ENCODE results near the gene DQX1. TPM values are rescaled to one million over a fixed set of nuclear protein-coding genes. Genes with fewer than 3 reads are reported as not detected.

Gene DQX1
- polyA plus RNA-seq, 1 donor (not counting 4 experiments of a cell fraction or from before 2014, with no cell fraction given): 5.9 TPM

DNA sequence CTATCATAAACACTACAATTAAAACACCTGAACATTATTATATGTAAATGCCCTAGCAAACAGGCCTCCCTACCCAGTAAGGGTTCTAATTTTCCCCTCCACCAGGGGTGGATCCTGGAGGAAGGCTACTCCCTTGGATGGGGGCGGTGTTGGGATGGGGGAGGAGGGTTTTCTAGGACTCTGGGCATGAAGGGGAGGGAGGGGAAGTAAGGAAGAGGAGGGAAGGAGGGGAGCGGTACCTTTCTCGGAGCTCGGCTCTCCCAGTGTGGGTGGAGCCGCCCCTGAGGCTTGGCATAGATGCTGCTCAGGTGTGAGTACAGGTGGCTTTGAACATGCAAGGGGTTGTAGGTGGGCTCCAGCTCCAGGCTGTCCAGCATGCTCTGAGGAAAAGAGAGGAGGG lies 33.9 kb upstream of the DQX1 start:
- Histone ChIP-seq H4K20me1 (ENCODE audit: control insufficient read depth, extremely low read depth, insufficient read depth, low read length) (no peaks in the 10 kb centered on the region), H3K27ac (ENCODE audit: control insufficient read depth, insufficient read depth, low read length) (no peak overlapping the region), H3K36me3 (ENCODE audit: control insufficient read depth in 2 of 2, extremely low read depth in 1 of 2, insufficient read depth in 2 of 2, low read length in 2 of 2) (no peaks in the 10 kb centered on the region), H3K9me1 (ENCODE audit: control insufficient read depth, extremely low read depth, insufficient read depth, low read length) (no peaks in the 10 kb centered on the region), H3K27me3 (ENCODE audit: control insufficient read depth, extremely low read depth, insufficient read depth, low read length) (peaks cover 6% of the 10 kb centered on the region), H3K4me3 (ENCODE audit: control insufficient read depth in 2 of 3, extremely low read depth in 1 of 3, insufficient read depth in 2 of 3, low read depth in 1 of 3, low read length in 3 of 3) (no peak overlapping the region), H3K9ac (ENCODE audit: control insufficient read depth, extremely low read depth, insufficient read depth, low read length) (no peak overlapping the region), H3K4me2 (ENCODE audit: control insufficient read depth, extremely low read depth, insufficient read depth, low read depth, low read length) (peak overlapping the region; percentile 49), H3K79me2 (ENCODE audit: control insufficient read depth, insufficient read depth, low read length) (no peaks in the 10 kb centered on the region), H2AFZ (ENCODE audit: control insufficient read depth, low read length) (no peak overlapping the region), H3K4me1 (ENCODE audit: control insufficient read depth, extremely low read depth, insufficient read depth, low read length) (peaks cover 33% of the 10 kb centered on the region), H3K9me3 (ENCODE audit: control insufficient read depth, low read depth, low read length) (no peaks in the 10 kb centered on the region)
- DNase-seq (ENCODE audit: low read depth, low spot score): no peak
- dilution Hi-C loops (cut with MboI; ENCODE audit: extremely low pct_ligation_motif_present, low sequenced_read_pairs): no loop called here
- TF ChIP-seq, protein P1, sequence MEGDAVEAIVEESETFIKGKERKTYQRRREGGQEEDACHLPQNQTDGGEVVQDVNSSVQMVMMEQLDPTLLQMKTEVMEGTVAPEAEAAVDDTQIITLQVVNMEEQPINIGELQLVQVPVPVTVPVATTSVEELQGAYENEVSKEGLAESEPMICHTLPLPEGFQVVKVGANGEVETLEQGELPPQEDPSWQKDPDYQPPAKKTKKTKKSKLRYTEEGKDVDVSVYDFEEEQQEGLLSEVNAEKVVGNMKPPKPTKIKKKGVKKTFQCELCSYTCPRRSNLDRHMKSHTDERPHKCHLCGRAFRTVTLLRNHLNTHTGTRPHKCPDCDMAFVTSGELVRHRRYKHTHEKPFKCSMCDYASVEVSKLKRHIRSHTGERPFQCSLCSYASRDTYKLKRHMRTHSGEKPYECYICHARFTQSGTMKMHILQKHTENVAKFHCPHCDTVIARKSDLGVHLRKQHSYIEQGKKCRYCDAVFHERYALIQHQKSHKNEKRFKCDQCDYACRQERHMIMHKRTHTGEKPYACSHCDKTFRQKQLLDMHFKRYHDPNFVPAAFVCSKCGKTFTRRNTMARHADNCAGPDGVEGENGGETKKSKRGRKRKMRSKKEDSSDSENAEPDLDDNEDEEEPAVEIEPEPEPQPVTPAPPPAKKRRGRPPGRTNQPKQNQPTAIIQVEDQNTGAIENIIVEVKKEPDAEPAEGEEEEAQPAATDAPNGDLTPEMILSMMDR (optimal IDR thresholded peaks at IDR 0.05 in 1 of 3, IDR thresholded peaks at IDR 0.05 in 1 of 3, conservative IDR thresholded peaks at IDR 0.05 in 1 of 3; ENCODE audit: extremely low read depth in 1 of 3, insufficient read depth in 2 of 3, low read length in 3 of 3): no peak
- peak; percentile 34 for FAIRE-seq

DNA sequence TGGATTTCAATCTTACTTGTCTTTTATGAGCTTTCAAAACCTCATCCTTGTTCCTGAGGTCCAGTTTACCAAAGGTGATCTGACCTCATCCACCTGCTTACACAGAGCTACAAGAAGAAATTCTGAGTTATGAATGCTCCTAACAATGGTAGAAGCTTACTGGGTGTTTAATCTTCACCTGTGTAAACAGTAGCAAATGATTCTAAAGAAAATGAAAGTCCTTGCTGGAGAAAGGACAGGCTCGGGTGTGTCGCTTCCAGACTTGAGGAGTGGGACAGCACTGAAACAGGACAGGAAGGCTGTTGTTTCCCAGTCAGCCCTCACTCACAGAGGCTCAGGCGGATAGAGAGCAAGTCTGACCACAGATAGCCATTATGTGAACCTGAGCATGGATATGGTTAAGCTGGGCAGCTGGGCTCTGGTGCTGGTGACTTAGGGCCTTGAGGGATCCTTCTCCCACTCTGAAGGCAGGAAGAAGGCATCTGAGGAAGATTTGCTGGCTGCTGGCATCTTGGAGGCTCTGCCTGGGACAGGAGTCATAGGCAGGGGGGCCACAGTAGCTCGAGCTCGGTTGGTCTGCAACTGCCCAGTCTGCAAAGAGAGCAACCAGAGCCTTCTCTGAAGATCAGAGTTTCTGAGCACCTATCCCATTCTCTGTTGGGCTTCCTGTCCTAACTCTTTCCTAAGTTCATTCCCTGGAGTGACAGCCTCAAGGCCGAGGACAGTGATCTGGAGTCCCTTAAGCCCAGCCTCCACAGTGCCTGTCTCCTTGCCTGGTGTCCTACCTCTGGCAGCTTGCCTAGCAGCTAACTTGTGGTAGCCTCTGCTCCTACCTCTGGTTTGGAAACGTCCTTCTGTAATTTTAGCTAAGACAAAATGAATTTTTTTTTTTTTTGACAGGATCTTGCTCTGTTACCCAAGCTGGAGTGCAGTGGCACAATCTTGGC lies 32.5 kb upstream of the DQX1 start:
- H4K20me1 ChIP-seq (ENCODE audit: control insufficient read depth, extremely low read depth, insufficient read depth, low read length): no peaks in the 10 kb centered on the region
- H3K4me3 ChIP-seq (ENCODE audit: control insufficient read depth in 2 of 3, extremely low read depth in 1 of 3, insufficient read depth in 2 of 3, low read depth in 1 of 3, low read length in 3 of 3): no peak overlapping the region
- no peak overlapping the region for H3K27ac ChIP-seq (ENCODE audit: control insufficient read depth, insufficient read depth, low read length)
- H2AFZ ChIP-seq (ENCODE audit: control insufficient read depth, low read length): no peak overlapping the region
- H3K9me3 ChIP-seq (ENCODE audit: control insufficient read depth, low read depth, low read length): no peaks in the 10 kb centered on the region
- peaks cover 16% of the 10 kb centered on the region for H3K27me3 ChIP-seq (ENCODE audit: control insufficient read depth, extremely low read depth, insufficient read depth, low read length)
- H3K79me2 ChIP-seq (ENCODE audit: control insufficient read depth, insufficient read depth, low read length): no peaks in the 10 kb centered on the region
- DNase-seq (ENCODE audit: low read depth, low spot score) (no peak), FAIRE-seq (no peak)
- H3K4me2 ChIP-seq (ENCODE audit: control insufficient read depth, extremely low read depth, insufficient read depth, low read depth, low read length): no peak overlapping the region
- H3K9ac ChIP-seq (ENCODE audit: control insufficient read depth, extremely low read depth, insufficient read depth, low read length): no peak overlapping the region
- dilution Hi-C loops (cut with MboI; ENCODE audit: extremely low pct_ligation_motif_present, low sequenced_read_pairs): no loop called here
- H3K4me1 ChIP-seq (ENCODE audit: control insufficient read depth, extremely low read depth, insufficient read depth, low read length): peaks cover 21% of the 10 kb centered on the region
- TF ChIP-seq EZH2 (IDR thresholded peaks at IDR 0.05; ENCODE audit: low read length): no peak
- TF ChIP-seq, protein P1 (optimal IDR thresholded peaks at IDR 0.05 in 1 of 3, IDR thresholded peaks at IDR 0.05 in 1 of 3, conservative IDR thresholded peaks at IDR 0.05 in 1 of 3; ENCODE audit: extremely low read depth in 1 of 3, insufficient read depth in 2 of 3, low read length in 3 of 3): no peak
- no peaks in the 10 kb centered on the region for H3K36me3 ChIP-seq (ENCODE audit: control insufficient read depth in 2 of 2, extremely low read depth in 1 of 2, insufficient read depth in 2 of 2, low read length in 2 of 2)
- no peaks in the 10 kb centered on the region for H3K9me1 ChIP-seq (ENCODE audit: control insufficient read depth, extremely low read depth, insufficient read depth, low read length)

All from keratinocyte (primary cell).